Hepatic stellate cell (primary cell): Measurements from ENCODE around the gene AQR.

ENCODE experiments used
- DNase-seq: peaks from one replicate; pipeline ENCODE4 v3.0.0; 2011; ENCODE audit warnings: low spot score

AQR gene

DNA sequence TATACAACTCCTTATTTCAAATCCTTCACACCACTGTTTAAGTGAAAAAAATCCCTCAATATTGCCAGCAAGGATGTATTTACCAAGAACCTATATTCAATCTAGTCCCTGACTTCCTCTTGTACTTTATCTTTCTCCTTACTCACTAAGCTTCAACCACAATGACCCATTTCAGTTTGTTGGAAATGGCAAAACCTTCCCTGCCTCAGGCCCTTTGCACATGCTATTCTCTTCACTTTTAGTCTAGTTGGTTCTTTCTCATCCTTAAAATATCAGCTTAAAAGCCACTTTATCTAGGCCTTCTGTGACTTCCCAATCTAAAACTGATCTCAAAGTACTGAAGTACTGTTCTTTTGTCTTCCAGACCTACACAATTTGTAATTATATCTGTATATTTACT, 92.9 kb downstream of the AQR start:
- DNase-seq, result no peak

DNA sequence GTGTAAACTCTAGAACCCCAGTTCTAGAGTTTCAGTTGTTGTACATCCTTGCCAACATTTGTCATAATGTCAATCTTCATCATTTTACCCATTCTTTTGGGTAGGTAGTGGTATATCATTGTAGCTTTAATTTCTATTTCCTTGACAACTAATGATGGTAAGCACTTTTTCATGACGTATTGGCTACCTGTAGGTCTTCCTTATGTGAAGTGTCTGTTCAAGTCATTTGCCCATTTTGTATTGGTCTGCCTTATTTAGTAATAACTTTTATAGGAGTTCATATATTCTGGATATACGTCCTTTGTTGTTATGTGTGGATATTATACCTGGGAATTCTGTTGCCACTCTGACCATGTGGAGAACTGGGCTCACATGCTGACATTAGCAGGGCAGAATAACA, 100.4 kb downstream of the AQR start:
- DNase-seq, result no peak

DNA sequence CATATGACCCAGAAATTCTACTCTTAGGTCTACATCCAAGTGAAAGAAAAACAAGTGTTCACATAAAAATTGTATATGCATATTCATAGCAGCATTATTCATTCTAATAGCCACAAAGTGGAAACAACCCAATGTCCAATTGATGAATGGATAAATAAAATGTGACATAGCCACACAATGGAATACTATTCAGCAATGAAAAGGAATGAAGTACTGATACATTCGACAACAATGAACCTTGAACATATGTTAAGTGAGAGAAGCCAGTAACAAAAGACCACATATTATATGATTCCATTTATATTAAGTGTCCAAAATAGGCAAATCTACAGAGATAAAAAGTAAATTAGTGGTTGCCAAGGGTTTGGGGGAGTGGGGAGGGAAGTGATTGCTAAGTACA, 104.0 kb downstream of the AQR start:
- no peak for DNase-seq

- no peak for DNase-seq
Measured at GRCh38 chr15:34861214-34861613, 108.3 kb downstream of the AQR start.

- no peak for DNase-seq
Measured at GRCh38 chr15:34855893-34856292, 113.6 kb downstream of the AQR start.

DNA sequence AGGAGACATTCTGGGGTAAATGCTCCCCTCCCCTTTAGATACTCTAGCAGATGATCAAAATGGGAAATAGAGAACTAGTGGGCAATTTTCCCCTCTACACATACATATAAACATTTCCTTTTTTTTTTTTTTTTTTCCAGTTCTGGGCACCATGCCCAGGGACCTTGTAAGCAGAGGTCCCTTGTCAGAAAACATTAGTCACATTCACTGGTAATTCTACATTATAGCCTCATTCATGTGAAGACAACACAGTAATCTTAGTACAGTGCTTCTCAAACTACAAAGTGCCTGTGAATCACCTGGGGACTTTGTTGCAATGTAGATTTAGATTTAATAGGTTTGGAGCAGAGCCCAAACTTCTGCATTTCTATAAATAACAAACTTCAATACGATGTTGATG, 114.1 kb downstream of the AQR start:
- DNase-seq, result no peak

DNA sequence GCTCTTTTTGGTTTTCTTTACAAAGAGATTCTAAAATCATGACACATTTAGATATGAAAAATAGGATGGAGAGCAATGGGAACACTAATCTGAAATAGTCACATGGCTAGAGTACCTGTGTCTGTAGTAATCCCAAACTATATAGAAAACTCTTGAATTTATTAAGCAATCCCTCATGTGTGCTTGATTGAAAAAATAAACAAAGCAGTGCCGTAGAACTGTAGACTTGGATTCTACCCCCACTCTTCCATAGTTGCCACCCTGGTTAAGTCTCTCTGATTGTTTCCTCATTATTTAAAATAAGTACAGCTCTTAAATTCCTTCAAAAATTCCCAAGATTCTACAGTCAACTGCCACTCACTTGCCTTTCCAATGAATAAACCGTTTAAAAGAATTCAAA, 115.3 kb downstream of the AQR start:
- no peak for DNase-seq

- no peak for DNase-seq
Measured at GRCh38 chr15:34853001-34853758, 116.4 kb downstream of the AQR start.

- DNase-seq, result no peak
Measured at GRCh38 chr15:34851751-34852150, 117.8 kb downstream of the AQR start.

GRCh38 chr15:34851007-34851406, 118.5 kb downstream of the AQR start:
- no peak for DNase-seq

- no peak for DNase-seq
Measured at GRCh38 chr15:34850121-34850520, 119.4 kb downstream of the AQR start.

DNA sequence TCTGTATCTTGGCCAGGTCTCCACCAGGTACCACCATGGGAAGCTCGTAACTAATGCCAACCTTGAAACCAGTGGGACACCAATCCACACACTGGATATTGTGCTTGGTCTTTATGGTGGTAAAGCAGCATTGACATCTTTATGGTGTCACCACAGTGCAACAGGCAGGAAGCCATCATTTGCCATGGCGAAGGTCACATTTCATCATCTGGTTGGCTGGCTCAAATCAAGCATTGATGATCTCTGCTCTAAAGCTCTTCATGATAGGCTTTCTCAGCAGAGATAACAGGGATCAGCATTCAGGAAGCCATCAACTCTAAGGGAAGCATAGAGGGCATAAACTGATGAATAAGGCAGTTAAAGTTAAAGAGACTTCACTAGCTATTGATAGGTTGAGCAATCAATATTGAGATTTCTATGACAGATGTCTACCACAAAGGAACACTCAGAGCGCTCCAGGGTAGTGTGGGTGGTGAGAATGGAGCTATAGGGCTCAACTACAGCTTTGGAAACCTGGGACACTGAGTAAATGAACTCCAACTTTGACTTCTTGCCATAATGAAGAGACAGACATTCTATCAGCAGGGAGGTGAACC, 120.1 kb downstream of the AQR start:
- no peak for DNase-seq

- DNase-seq, result no peak
Measured at GRCh38 chr15:34847598-34847997, 121.9 kb downstream of the AQR start.

GRCh38 chr15:34841262-34841725, 128.2 kb downstream of the AQR start:
- DNase-seq, result no peak

- no peak for DNase-seq
Measured at GRCh38 chr15:34838282-34838681, 131.3 kb downstream of the AQR start.

GRCh38 chr15:34837246-34838016, 132.1 kb downstream of the AQR start:
- peak; percentile 40 for DNase-seq

DNA sequence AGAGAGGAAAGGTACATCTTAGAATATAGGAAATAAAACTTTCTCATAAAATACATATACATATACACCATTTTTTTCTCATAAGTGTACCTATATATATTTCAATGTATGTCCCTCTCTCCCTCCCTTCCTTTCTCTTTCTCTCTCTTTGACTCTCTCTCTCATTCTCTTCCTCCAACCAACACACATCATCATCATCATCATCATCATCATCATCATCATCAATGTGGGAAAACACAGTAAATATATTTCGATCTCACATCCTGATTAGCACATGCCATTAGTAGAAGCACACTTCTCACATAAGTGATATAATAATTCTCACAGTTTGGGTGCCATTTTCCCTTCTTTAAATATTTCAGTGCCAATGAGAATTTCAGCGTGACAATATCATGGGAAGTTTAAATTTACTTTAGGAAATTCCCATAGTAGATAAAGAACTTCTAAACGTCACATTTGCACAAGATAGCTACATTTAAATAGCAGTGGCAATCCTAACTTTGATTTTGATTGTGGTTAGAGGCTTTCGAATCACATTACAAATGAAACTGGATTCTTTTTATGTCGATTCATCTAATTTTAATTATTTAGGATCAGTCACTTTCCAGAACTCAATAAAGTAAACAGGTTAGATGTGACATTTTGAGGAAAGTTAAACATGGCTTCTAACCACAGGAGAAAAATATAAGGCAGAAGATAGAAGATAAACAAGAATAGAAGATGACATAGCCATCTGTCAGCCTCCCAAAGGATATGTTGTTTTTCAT, 141.2 kb downstream of the AQR start:
- no peak for DNase-seq

- DNase-seq, result no peak
Measured at GRCh38 chr15:34821831-34822230, 147.7 kb downstream of the AQR start.

DNA sequence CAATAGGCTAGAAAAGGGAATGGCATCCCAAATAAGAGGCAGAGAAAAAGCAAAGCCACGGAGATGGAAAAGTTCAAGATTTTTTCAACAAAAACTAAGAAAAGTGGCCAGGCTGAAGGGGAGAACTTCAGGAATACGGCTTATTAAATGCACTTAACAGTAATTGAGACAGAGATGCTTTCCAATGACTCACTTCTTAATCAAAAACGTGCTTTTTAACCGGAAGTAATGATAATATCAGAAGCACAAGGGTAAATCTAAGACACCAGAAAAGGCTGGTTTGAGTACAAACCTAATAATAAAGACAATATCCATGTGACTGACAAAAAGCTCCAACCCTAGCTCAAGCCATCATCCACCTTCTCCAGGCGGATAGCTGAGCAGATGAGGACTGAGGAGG, 149.4 kb downstream of the AQR start:
- no peak for DNase-seq

- no peak for DNase-seq
Measured at GRCh38 chr15:34818526-34818925, 151.0 kb downstream of the AQR start.

DNA sequence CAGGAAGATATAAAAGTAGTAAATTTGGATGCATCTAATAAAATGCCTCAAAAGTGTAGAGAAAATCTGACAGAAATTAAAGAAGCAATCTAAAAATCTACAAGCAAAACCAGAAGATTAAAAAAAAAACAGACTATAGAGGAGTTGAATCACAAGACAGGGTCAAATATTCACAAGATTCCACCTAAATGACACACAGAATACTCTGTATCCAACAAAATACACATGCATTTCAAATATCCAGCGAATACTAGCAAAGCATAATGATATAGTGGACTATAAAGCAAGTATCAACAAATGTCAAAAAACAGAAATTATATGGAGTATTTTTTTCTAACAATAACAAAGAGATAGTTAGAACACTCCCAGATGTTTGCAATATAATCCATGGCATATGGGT, 153.7 kb downstream of the AQR start:
- DNase-seq, result no peak

GRCh38 chr15:34813446-34814190, 155.9 kb downstream of the AQR start:
- DNase-seq, result no peak
